ENCODE measurements around the gene FAF1.
"Not testable (repeated sequence)": the region's sequence is repeated elsewhere in the genome, so short reads cannot be mapped to it uniquely, and the experiment has no call there.

Gene FAF1

GRCh38 chr1:50959913-50960844, at the start of gene FAF1:
FAF1 (minus strand) TSS chr1:50960267; CDS start chr1:50959811, 456 bp downstream.
- DNase-seq = peak; percentile 95 to 96

GRCh38 chr1:51009381-51009780, 49.3 kb upstream of the FAF1 start:
- DNase-seq = no peak

GRCh38 chr1:51005549-51005948, 45.5 kb upstream of the FAF1 start:
- not testable (repeated sequence) for DNase-seq

GRCh38 chr1:51002516-51002915, 42.4 kb upstream of the FAF1 start:
- no peak for DNase-seq

GRCh38 chr1:51000651-51001050, 40.6 kb upstream of the FAF1 start:
- no peak for DNase-seq

GRCh38 chr1:51000160-51000559, 40.1 kb upstream of the FAF1 start:
- no peak for DNase-seq

GRCh38 chr1:50999375-50999774, 39.3 kb upstream of the FAF1 start:
- not testable (repeated sequence) for DNase-seq

- no peak for DNase-seq
These were observed 36.0 kb upstream of the FAF1 start for GRCh38 chr1:50996083-50996482.

- no peak for DNase-seq
These were observed 35.6 kb upstream of the FAF1 start for GRCh38 chr1:50995651-50996050.

- DNase-seq = no peak
These were observed 34.9 kb upstream of the FAF1 start for GRCh38 chr1:50994997-50995396.

- no peak for DNase-seq
These were observed 33.6 kb upstream of the FAF1 start for GRCh38 chr1:50993645-50994044.

- no peak for DNase-seq
These were observed 32.7 kb upstream of the FAF1 start for GRCh38 chr1:50992532-50993318.

GRCh38 chr1:50989694-50990093, 29.6 kb upstream of the FAF1 start:
- DNase-seq = no peak

- no peak for DNase-seq
These were observed 26.6 kb upstream of the FAF1 start for GRCh38 chr1:50986653-50987052.

- no peak for DNase-seq
These were observed 25.0 kb upstream of the FAF1 start for GRCh38 chr1:50985094-50985493.

GRCh38 chr1:50983219-50983802, 23.2 kb upstream of the FAF1 start:
- DNase-seq = no peak

- DNase-seq = no peak
These were observed 22.5 kb upstream of the FAF1 start for GRCh38 chr1:50982611-50983010.

- DNase-seq = no peak
These were observed 21.7 kb upstream of the FAF1 start for GRCh38 chr1:50981741-50982140.

- no peak for DNase-seq
These were observed 20.4 kb upstream of the FAF1 start for GRCh38 chr1:50980505-50980904.

- no peak for DNase-seq
These were observed 19.9 kb upstream of the FAF1 start for GRCh38 chr1:50979937-50980336.

- no peak for DNase-seq
These were observed 19.1 kb upstream of the FAF1 start for GRCh38 chr1:50978852-50979781.

- no peak for DNase-seq
These were observed 18.2 kb upstream of the FAF1 start for GRCh38 chr1:50978144-50978851.

All from activated CD4-positive, alpha-beta T cell treated with anti-CD3 and anti-CD28 coated beads, Interleukin-2, amount 50 U/mL, for 4 hours (primary cell).